Amygdala (tissue), 56 donors: ENCODE data around the gene STX1B.

Experiments used
- DNase-seq, 56 donors: peaks; one replicate each; lab custom pipeline; 2025; lab: John Stamatoyannopoulos, UW

STX1B gene

GRCh38 chr16:30957456-30958174, 52.8 kb downstream of the STX1B start, which contains the start of gene SETD1A:
Gene SETD1A (plus strand): TSS chr16:30957754. CDS start chr16:30958732, 978 bp downstream.
- DNase-seq: peak; percentile 76 to 97 (median 93)

GRCh38 chr16:30956601-30957455, 53.6 kb downstream of the STX1B start:
- peak in 51 of 56 donors; percentile 22 to 87 (median 72) for DNase-seq

GRCh38 chr16:30954993-30955392, 55.4 kb downstream of the STX1B start:
- no peak for DNase-seq

DNA sequence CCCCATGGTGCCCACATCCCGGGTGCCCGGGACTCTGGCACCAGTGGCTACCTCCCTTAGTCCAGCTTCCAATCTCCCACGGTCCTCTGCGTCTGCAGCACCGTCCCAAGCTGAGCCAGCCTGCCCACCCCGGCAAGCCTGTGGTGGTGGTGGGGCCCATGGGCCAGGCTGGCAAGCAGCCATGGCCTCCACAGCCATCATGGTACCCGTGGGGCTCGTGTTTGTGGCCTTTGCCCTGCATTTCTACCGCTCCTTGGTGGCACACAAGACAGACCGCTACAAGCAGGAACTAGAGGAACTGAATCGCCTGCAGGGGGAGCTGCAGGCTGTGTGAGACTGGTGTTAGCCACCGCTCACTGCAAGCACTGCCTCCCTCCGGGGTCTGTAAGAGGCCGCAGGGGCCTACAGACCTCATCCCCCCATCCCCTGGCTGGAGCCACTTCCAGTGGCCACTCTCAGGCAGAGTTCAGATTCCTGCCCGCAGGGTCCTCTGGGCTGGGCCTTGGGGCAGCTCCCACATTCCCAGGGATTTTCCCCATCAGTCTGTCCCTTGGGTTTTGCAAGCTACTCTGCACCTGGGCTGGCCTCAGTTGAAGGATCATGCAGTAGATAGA, 56.8 kb downstream of the STX1B start:
- DNase-seq: peak in 41 of 56 donors; percentile 13 to 77 (median 41)

GRCh38 chr16:30953111-30953510, 57.3 kb downstream of the STX1B start:
- DNase-seq: no peak

- no peak for DNase-seq
Measured at GRCh38 chr16:30951750-30952149, 58.7 kb downstream of the STX1B start.

DNA sequence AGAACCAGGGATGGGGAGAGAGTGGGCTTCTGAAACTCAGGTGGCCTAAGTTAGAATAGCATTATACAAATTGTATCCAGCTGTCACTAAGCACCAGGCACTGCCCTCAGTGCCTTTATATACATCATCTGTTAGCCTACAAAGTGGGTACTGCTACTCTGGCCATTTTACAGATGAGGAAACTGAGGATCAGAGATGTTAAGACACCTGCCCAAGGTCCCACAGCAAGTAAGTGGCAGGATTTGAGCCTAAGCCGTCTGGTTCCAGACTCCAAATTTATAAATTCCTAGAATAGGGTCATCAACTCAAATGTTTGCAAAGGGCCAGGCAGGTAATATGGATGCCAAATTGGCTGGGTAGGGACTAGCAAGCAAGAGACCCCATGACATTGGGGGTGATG, 59.2 kb downstream of the STX1B start:
- no peak for DNase-seq

GRCh38 chr16:30950516-30951065, 59.8 kb downstream of the STX1B start:
- DNase-seq: no peak

GRCh38 chr16:30949650-30950515, 60.6 kb downstream of the STX1B start:
- DNase-seq: peak in 17 of 56 donors; percentile 9 to 38 (median 18)

DNA sequence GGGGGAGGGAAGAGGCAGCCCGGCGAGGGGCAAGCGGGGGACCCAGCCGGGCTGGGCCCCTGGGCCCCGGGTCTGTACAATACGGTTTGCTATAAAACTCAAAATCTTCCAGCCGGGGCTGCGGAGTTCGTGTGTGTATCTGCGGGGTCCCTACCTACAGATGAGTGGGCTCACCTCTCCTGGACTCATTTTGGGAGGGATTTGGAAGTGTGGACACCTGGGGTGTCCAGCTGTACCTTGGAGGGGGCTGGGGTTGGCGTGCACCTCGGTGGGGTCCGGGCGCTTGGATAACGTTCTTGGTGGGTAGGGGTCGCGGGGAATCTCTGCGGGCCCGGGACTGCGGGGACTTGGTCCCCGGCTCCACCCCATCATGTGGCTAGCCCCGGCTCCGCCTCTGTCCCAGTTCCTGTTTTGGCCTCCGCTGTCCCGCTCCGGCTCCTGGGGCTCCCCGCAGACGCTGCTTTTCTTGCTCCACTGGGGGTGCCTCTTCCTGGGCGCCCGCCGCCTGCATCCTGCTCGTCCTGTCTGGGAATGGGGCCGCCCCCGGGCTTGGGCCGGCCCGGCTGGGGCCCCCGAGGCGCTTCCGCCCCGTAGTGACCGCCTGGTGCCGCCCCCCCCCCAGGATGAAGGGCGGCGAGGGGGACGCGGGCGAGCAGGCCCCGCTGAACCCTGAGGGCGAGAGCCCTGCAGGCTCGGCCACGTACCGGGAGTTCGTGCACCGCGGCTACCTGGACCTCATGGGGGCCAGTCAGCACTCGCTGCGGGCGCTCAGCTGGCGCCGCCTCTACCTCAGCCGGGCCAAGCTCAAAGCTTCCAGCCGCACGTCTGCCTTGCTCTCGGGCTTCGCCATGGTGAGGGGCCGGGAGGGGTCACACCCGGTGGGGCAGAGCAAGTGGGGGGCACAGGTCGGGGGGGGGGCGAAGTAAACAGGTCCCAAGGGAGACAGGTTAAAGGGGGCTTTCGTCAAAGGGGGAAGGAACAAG, 61.5 kb downstream of the STX1B start, which contains the start of gene ORAI3:
ORAI3 (plus strand) TSS at position 402 of the 983 bp plus-strand sequence; CDS start at position 624, 222 bp downstream.
- peak in 47 of 56 donors; percentile 9 to 77 (median 55) for DNase-seq

GRCh38 chr16:30947859-30948666, 62.4 kb downstream of the STX1B start:
- peak in 55 of 56 donors; percentile 46 to 97 (median 88) for DNase-seq

DNA sequence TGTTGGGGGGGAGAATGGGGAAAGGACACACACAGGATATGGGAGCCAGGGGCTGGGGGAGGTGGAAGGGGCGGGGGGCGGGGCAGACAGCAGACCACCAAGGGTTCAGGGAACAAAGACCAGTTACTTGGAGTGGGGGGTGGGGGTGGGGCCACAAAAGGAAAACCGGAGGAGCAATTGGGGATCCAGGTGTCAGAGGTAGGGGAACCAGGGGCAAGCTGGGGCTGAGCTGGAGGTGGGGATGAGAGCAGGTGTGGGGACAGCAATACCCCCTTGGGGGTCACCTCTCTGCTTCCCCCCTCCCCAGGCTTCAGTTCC, 62.9 kb downstream of the STX1B start:
- DNase-seq: no peak

DNA sequence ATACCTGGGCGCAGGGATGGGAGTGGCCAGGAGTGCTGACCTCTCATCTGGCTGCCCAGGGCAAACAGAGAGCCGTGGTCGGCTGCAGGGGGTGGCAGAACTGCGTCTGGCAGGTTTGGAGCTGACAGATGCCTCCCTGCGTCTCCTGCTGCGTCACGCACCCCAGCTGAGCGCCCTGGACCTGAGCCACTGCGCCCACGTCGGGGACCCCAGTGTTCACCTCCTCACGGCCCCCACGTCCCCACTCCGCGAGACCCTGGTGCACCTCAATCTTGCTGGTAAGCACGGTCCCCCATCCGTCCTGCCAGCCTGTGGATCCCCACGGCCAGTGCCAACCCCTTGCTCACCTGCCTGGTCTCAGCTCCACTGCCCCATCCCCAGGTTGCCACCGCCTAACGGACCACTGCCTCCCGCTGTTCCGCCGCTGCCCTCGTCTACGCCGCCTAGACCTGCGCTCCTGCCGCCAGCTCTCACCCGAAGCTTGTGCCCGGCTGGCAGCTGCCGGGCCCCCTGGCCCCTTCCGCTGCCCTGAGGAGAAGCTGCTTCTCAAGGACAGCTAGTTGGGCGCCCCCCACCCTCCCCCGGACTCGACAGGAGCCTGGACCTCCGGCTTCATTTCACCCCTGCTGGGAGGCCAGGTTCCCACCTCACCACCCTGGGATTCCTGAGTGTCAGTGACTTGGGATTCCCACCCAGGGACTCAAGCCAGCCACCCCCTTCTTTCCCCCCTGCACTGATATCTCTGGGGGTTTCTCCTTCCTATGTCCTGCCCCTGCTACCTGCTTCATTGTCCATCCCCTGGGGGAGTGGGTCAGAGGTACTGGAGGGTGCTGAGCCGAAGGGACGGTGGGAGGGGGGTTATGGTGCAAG, 63.5 kb downstream of the STX1B start:
- no peak for DNase-seq

GRCh38 chr16:30944352-30944751, 66.1 kb downstream of the STX1B start:
- no peak for DNase-seq

- no peak for DNase-seq
Measured at GRCh38 chr16:30942426-30942806, 68.0 kb downstream of the STX1B start.

- DNase-seq: peak in 27 of 56 donors; percentile 8 to 64 (median 35)
Measured at GRCh38 chr16:30941600-30942425, 68.6 kb downstream of the STX1B start.
